CD4-positive, CD25-positive, alpha-beta regulatory T cell (primary cell): Measurements from ENCODE around the gene B3GNT8. TPM values are rescaled to one million over a fixed set of nuclear protein-coding genes. Genes with fewer than 3 reads are reported as not detected.
A peak's percentile ranks its signal among the peaks of the same experiment; 100 is the strongest.

ENCODE experiments used
- ATAC-seq, 2 donors: fragments of 150-1000 bp; cut with Tn5 transposase; one replicate each; pipeline ENCODE4 v1.10.0; 2021; ENCODE audit warnings: low read depth in 2 of 2, moderate number of reproducible peaks in 2 of 2, moderate library complexity in 1 of 2
- DNase-seq, 3 donors: peaks; one replicate each; pipeline versions ENCODE4 v3.0.0 to v3.0.0-alpha.2; 2012 to 2022; ENCODE audit warnings: mixed read lengths in 1 of 3
- H3K27ac ChIP-seq: one replicate; pipeline ENCODE4 v1.7.0; 2013; ENCODE audit warnings: mild to moderate bottlenecking, low read length; ENCODE audit not compliant: insufficient read depth, poor library complexity, severe bottlenecking
- H3K27me3 ChIP-seq: one replicate; pipeline ENCODE4 v1.7.0; 2013; ENCODE audit warnings: low read length; ENCODE audit not compliant: control insufficient read depth, insufficient read depth
- H3K36me3 ChIP-seq: one replicate; pipeline ENCODE4 v1.7.0; 2013; ENCODE audit warnings: mild to moderate bottlenecking, low read length, moderate library complexity; ENCODE audit not compliant: control insufficient read depth, insufficient read depth
- H3K4me1 ChIP-seq: 2 replicates; pipeline ENCODE4 v1.7.0; 2013; ENCODE audit warnings: mild to moderate bottlenecking, low read length; ENCODE audit not compliant: insufficient read depth, control insufficient read depth, poor library complexity, severe bottlenecking
- H3K4me3 ChIP-seq: one replicate; pipeline ENCODE4 v1.7.0; 2013; ENCODE audit warnings: low read depth, mild to moderate bottlenecking, low read length, moderate library complexity
- H3K9me3 ChIP-seq, 2 experiments: 1 replicate in 1 of 2; 2 replicates in 1 of 2; pipeline ENCODE4 v1.7.0; 2013; ENCODE audit warnings: low read length in 2 of 2, mild to moderate bottlenecking in 1 of 2, moderate library complexity in 1 of 2; ENCODE audit not compliant: control insufficient read depth in 2 of 2
- H3K27ac Mint-ChIP-seq, 3 donors: one replicate each; pipeline ENCODE4 v1.8.0; 2020 to 2022; ENCODE audit warnings: mild to moderate bottlenecking in 3 of 3, mixed read lengths in 3 of 3, moderate library complexity in 2 of 3
- H3K27me3 Mint-ChIP-seq: one replicate; pipeline ENCODE4 v1.8.0; 2022; ENCODE audit warnings: mild to moderate bottlenecking, mixed read lengths
- H3K36me3 Mint-ChIP-seq: one replicate; pipeline ENCODE4 v1.8.0; 2020; ENCODE audit warnings: mixed read lengths
- H3K4me1 Mint-ChIP-seq, 4 donors: one replicate each; pipeline ENCODE4 v1.8.0; 2020 to 2022; ENCODE audit warnings: mixed read lengths in 4 of 4, mild to moderate bottlenecking in 1 of 4
- H3K4me3 Mint-ChIP-seq, 4 donors: one replicate each; pipeline ENCODE4 v1.8.0; 2020 to 2022; ENCODE audit warnings: mild to moderate bottlenecking in 4 of 4, mixed read lengths in 4 of 4, moderate library complexity in 3 of 4
- H3K9me3 Mint-ChIP-seq, 7 donors: one replicate each; pipeline ENCODE4 v1.8.0; 2020 to 2022; ENCODE audit warnings: mixed read lengths in 7 of 7, mild to moderate bottlenecking in 3 of 7, moderate library complexity in 2 of 7
- polyA plus RNA-seq, 4 donors: library from polyadenylated mRNA; unstranded; fragments of 300-500 nt; fragmentation: Illumina TruSeq; gene quantifications; one replicate each; pipeline ENCODE4 v1.2.3, GENCODE V29; 2021
- total RNA-seq: library from RNA; stranded (reverse); gene quantifications from one replicate; pipeline ENCODE4 v1.2.3, GENCODE V29; 2022

The B3GNT8 gene
- total and polyA plus RNA-seq, 5 donors from 2014 or later, result 0.45 to 1.0 (median 0.67) TPM

DNA sequence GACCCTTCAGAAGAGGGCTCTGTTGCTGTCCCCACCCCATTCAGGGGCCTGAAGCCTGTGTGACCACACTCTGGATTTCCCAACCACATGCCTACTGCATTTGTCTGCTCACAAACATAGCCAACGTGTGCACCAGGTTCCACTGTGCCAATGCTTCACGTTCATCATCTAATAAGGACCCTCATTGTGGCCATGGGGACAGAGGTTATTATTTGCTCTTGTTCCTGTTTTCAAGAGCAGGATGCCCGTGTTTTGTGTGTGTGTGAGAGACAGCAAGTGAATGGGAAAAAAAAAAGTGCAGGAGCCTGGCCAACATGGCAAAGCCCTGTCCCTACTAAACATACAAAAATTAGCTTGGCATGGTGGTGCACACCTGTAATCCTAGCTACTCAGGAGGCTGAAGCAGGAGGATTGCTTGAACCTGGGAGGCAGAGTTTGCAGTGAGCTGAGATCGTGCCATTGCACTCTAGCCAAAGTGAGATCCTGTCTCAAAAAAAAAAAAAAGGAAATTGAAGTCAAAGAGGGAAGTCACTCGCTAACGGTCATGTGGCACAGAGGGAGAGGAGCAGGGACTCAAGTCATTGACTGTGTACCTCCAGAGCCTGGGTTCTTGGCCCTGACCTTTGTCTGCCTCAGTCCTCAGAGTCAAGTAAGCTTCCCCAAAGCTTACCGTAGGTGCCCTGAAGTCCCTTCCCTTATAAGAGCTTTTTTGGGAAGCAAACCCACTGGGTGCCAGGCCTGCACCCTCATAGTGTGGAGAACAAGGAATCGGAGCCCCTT, 6.9 kb downstream of the B3GNT8 start:
- Mint-ChIP-seq H3K27ac (no peak overlapping the region), H3K4me3 (no peak overlapping the region), H3K9me3 (peaks cover 0 to 2% (median 0%) of the 10 kb centered on the region in 7 donors), H3K36me3 (peaks cover 16% of the 10 kb centered on the region), H3K4me1 (peaks cover 0 to 4% (median 0%) of the 10 kb centered on the region in 4 donors), H3K27me3 (no peaks in the 10 kb centered on the region)
- Histone ChIP-seq H3K27me3 (no peaks in the 10 kb centered on the region), H3K4me3 (no peak overlapping the region), H3K9me3 (no peaks in the 10 kb centered on the region), H3K27ac (no peak overlapping the region), H3K36me3 (peaks cover 59% of the 10 kb centered on the region), H3K4me1 (no peaks in the 10 kb centered on the region)
- DNase-seq (no peak), ATAC-seq (no peak)

DNA sequence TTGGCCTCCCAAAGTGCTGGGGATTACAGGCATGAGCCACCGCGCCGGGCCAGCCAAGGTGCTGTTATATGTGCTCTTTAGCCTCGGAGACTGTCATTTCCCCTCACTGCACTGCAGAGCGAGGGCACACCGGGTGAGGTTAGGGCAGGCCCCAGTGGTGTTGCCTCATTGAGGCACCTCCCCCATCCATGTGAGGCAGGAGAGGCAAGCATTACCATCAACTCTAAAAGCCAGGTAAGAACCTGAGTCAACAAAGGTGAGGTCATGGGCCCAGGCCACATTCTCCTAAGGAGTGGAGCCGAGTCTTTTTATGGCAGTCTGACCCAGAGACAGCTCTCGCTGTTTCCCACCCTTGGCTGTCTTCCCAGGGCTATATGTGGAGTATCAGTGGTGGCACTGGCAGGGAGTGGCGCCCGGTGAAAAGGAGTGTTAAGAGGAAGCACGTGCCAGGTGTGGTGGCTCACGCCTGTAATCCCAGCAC, 10.9 kb downstream of the B3GNT8 start:
- no peaks in the 10 kb centered on the region for H3K9me3 ChIP-seq
- no peak overlapping the region for H3K27ac Mint-ChIP-seq
- no peak overlapping the region for H3K4me3 Mint-ChIP-seq
- no peaks in the 10 kb centered on the region for H3K9me3 Mint-ChIP-seq
- H3K4me1 Mint-ChIP-seq, result no peaks in the 10 kb centered on the region
- no peak overlapping the region for H3K27ac ChIP-seq
- H3K4me3 ChIP-seq, result no peak overlapping the region
- no peaks in the 10 kb centered on the region for H3K27me3 Mint-ChIP-seq
- H3K27me3 ChIP-seq, result no peaks in the 10 kb centered on the region
- ATAC-seq (no peak), DNase-seq (no peak)
- peaks cover 61% of the 10 kb centered on the region for H3K36me3 ChIP-seq
- H3K36me3 Mint-ChIP-seq, result peaks cover 27% of the 10 kb centered on the region
- no peaks in the 10 kb centered on the region for H3K4me1 ChIP-seq

DNA sequence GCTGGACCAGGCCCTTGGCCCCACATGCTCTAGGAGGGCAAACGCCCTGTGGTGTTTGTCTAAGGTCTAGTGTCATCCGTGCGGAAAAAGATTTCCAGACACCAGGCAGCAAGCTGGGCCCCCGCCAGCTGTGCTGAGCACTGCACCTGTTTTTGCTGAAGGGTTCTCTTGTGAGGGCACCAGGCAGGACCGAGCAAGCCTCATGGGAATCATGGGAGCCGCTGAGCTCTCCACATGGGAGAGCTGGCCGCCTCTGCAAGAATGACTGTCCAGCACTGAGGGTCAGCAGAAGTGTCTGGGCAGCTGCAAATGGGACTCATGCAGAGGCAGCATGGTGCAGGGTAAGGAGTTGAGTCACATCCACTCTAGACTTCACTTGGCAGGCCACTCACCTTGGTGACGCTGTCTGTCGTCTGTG, 12.0 kb downstream of the B3GNT8 start:
- Mint-ChIP-seq H3K4me3 (no peak overlapping the region), H3K36me3 (peaks cover 21% of the 10 kb centered on the region), H3K9me3 (no peaks in the 10 kb centered on the region), H3K4me1 (peaks cover 0 to under 1% (median under 1%) of the 10 kb centered on the region in 4 donors), H3K27ac (no peak overlapping the region), H3K27me3 (no peaks in the 10 kb centered on the region)
- no peaks in the 10 kb centered on the region for H3K9me3 ChIP-seq
- no peak overlapping the region for H3K4me3 ChIP-seq
- DNase-seq (no peak), ATAC-seq (no peak)
- no peaks in the 10 kb centered on the region for H3K4me1 ChIP-seq
- H3K27ac ChIP-seq, result no peak overlapping the region
- no peaks in the 10 kb centered on the region for H3K27me3 ChIP-seq
- peaks cover 54% of the 10 kb centered on the region for H3K36me3 ChIP-seq

DNA sequence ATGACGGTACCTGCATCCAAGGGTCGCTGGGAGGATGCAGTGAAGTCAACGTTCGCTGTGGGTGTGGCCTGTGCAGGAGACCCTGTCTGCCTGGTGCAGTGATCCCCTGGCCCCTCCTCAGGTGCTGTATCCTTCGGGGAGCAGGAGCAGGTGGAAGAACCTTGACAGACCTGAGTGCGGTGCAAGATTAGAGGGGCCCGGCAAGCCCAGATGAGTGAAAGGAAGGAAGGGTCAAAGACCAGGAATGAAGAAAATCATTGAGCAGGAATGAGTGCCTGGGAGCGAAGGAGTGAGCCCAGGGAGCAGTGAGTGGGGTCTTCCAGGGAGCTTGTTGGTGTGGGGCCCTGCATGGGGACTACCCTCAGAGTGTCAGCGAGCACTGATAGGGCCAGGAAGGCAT, 12.7 kb downstream of the B3GNT8 start:
- Histone ChIP-seq H3K36me3 (peaks cover 49% of the 10 kb centered on the region), H3K4me1 (no peaks in the 10 kb centered on the region), H3K27ac (no peak overlapping the region), H3K27me3 (no peaks in the 10 kb centered on the region), H3K4me3 (no peak overlapping the region), H3K9me3 (no peaks in the 10 kb centered on the region)
- Mint-ChIP-seq H3K4me1 (peaks cover 0 to 6% (median 3%) of the 10 kb centered on the region in 4 donors), H3K9me3 (no peaks in the 10 kb centered on the region), H3K4me3 (no peak overlapping the region), H3K27ac (no peak overlapping the region), H3K27me3 (no peaks in the 10 kb centered on the region), H3K36me3 (peaks cover 21% of the 10 kb centered on the region)
- ATAC-seq, result no peak
- no peak for DNase-seq

DNA sequence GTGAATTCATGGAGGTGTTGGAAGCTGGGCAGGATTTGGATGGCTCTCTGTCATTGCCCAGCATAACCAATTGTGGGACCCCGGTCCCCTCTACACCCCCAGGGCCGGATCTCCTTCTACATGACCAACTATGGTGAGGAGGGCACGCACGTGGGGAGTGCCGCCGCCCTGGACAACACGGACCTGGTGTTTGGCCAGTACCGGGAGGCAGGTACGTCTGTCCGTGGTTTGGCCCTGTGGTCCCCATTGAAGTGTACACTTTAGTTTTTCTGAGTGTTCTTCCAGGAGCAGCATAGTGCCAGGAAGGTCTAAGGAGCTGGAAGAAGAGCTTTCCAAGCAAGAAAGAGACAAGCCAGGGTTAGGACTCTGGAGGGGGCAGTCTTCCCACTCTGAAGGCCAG, 13.2 kb downstream of the B3GNT8 start:
- H3K27me3 ChIP-seq, result no peaks in the 10 kb centered on the region
- DNase-seq (no peak), ATAC-seq (no peak)
- Mint-ChIP-seq H3K4me1 (peaks cover 0 to 9% (median 5%) of the 10 kb centered on the region in 4 donors), H3K36me3 (peaks cover 21% of the 10 kb centered on the region), H3K27ac (no peak overlapping the region), H3K27me3 (no peaks in the 10 kb centered on the region), H3K9me3 (no peaks in the 10 kb centered on the region), H3K4me3 (no peak overlapping the region)
- peaks cover 44% of the 10 kb centered on the region for H3K36me3 ChIP-seq
- no peak overlapping the region for H3K27ac ChIP-seq
- no peak overlapping the region for H3K4me3 ChIP-seq
- no peaks in the 10 kb centered on the region for H3K4me1 ChIP-seq
- H3K9me3 ChIP-seq, result no peaks in the 10 kb centered on the region

DNA sequence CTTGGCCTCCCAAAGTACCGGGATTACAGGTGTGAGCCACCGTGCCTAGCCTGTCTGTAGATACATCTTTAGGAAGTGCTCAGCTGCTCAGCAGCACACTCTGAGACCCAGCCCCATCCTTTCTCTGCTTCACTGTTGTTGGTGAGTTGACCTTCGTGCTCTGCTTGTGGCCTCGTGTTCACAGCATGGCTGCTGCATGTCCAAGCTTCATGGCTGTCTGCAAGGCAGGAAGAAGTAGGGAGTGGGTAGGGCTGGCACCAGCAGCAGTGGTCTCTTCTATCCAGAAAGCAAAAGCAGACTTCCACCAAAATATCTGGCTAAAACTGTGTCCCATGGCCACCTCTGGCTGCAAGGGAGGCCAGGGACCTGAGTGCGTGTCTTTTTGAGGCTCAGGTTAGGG, 14.2 kb downstream of the B3GNT8 start:
- H3K4me1 Mint-ChIP-seq, result peaks cover 0 to 9% (median 6%) of the 10 kb centered on the region in 4 donors
- H3K36me3 Mint-ChIP-seq, result peaks cover 21% of the 10 kb centered on the region

DNA sequence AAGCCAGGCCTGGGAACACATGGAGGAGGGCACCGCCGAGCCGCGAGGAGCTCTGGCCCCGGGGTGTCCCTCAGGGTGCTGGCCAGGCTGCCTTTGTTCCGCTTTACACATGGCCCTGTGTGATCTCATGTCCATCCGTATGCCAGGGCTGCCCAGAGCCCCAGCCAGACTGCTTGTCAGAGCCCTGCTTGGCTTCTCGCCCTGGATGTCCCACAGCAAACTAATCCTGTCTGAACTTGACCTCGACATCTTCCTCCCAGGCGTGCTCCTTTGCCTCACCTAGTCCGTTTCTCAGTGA, 15.3 kb downstream of the B3GNT8 start:
- Mint-ChIP-seq H3K27me3 (no peaks in the 10 kb centered on the region), H3K27ac (no peak overlapping the region), H3K4me1 (peaks cover 3 to 13% (median 7%) of the 10 kb centered on the region in 4 donors), H3K9me3 (no peaks in the 10 kb centered on the region), H3K36me3 (peaks cover 28% of the 10 kb centered on the region), H3K4me3 (peak overlapping the region in 1 of 4 donors; percentile 28)
- no peak overlapping the region for H3K27ac ChIP-seq
- no peaks in the 10 kb centered on the region for H3K4me1 ChIP-seq
- no peaks in the 10 kb centered on the region for H3K27me3 ChIP-seq
- no peak overlapping the region for H3K4me3 ChIP-seq
- H3K9me3 ChIP-seq, result no peaks in the 10 kb centered on the region
- DNase-seq, result no peak
- H3K36me3 ChIP-seq, result peaks cover 37% of the 10 kb centered on the region
- no peak for ATAC-seq

More for the DNA sequence above, 14.2 kb downstream of the B3GNT8 start:
- H3K4me3 Mint-ChIP-seq, result no peak overlapping the region
- H3K36me3 ChIP-seq, result peaks cover 39% of the 10 kb centered on the region
- H3K27me3 ChIP-seq, result no peaks in the 10 kb centered on the region
- H3K4me3 ChIP-seq, result no peak overlapping the region
- H3K27ac ChIP-seq, result no peak overlapping the region
- DNase-seq (no peak), ATAC-seq (no peak)
- no peaks in the 10 kb centered on the region for H3K27me3 Mint-ChIP-seq
- no peaks in the 10 kb centered on the region for H3K9me3 Mint-ChIP-seq
- H3K4me1 ChIP-seq, result no peaks in the 10 kb centered on the region
- no peak overlapping the region for H3K27ac Mint-ChIP-seq
- H3K9me3 ChIP-seq, result no peaks in the 10 kb centered on the region
